ENCODE data around the gene SMYD3. TPM values are rescaled to one million over a fixed set of nuclear protein-coding genes. Genes with fewer than 3 reads are reported as not detected.

The SMYD3 gene
- total and polyA plus RNA-seq, 10 of the 15 experiments (the other 5 are each of a cell fraction or from before 2014, with no cell fraction given): 18.3 to 54.0 (median 24.8) TPM

GRCh38 chr1:246447501-246447900, 59.6 kb downstream of the SMYD3 start:
- no peak for ATAC-seq
- Histone ChIP-seq H2AFZ (ENCODE audit: control insufficient read depth, low read depth, low read length) (no peak overlapping the region), H3K9ac (ENCODE audit: control insufficient read depth, insufficient read depth, low read length) (no peak overlapping the region), H3K4me3 (no peak overlapping the region), H3K4me1 (ENCODE audit: control insufficient read depth, insufficient read depth, low read length) (no peaks in the 10 kb centered on the region), H3K4me2 (ENCODE audit: control insufficient read depth, insufficient read depth) (no peak overlapping the region), H3K9me3 (replicated peaks; ENCODE audit: control insufficient read depth, insufficient read depth, low read length) (no peaks in the 10 kb centered on the region), H4K20me1 (ENCODE audit: control insufficient read depth, insufficient read depth) (no peaks in the 10 kb centered on the region), H3K27ac (ENCODE audit: control insufficient read depth, insufficient read depth) (no peak overlapping the region), H3K27me3 (replicated peaks in 1 of 2; ENCODE audit: control insufficient read depth in 2 of 2, insufficient read depth in 2 of 2, low read length in 1 of 2) (no peaks in the 10 kb centered on the region), H3K79me2 (ENCODE audit: control insufficient read depth, insufficient read depth, low read length) (no peaks in the 10 kb centered on the region), H3K36me3 (ENCODE audit: control insufficient read depth in 2 of 2, insufficient read depth in 2 of 2, low read length in 1 of 2) (no peaks in the 10 kb centered on the region)
- POLR2A ChIA-PET: interaction anchor here (0.6 kb wide), 1 partner anchor 258 kb away, joined by 3 read pairs; no protein-coding TSS in a partner anchor
- CTCF ChIA-PET: interaction anchor here (0.6 to 3.0 kb wide), 4 partner anchors 8 to 444 kb away, joined by 3 to 22 read pairs (median 4); no protein-coding TSS in a partner anchor
- FAIRE-seq: no peak
- RAD21 ChIA-PET (ENCODE audit: unreplicated experiment): no interaction called here
- in situ Hi-C loops (cut with MboI): no loop called here
- no peak for DNase-seq (ENCODE audit: low read depth, low spot score)
- BruUV-seq (replicated peaks): no TSS peak
- intact Hi-C loops (cut with micrococcal nuclease; ENCODE audit: unreplicated experiment): loop anchor here (5.0 kb wide), 1 partner anchor 115 kb away; no protein-coding TSS in a partner anchor
- SMC1A ChIA-PET (ENCODE audit: uncharacterized antibody, unreplicated experiment): interaction anchor here (0.6 to 1.6 kb wide), 5 partner anchors 47 to 436 kb away, joined by 3 to 6 read pairs (median 3); no protein-coding TSS in a partner anchor
- 94% methylated on average over 2 of the region's 2 CpGs for WGBS (ENCODE audit: insufficient coverage, insufficient replicate concordance, low lambda C conversion rate, missing lambda C conversion rate)
- TF ChIP-seq PRDM15 (CRISPR knock-in tag; IDR thresholded peaks at IDR 0.05) (no peak), SREBF1 (IDR thresholded peaks at IDR 0.05; ENCODE audit: low read length) (no peak), FOS (IDR thresholded peaks at IDR 0.05; ENCODE audit: borderline replicate concordance, extremely low read depth, insufficient read length) (no peak), RAD51 (IDR thresholded peaks at IDR 0.05) (no peak), CEBPB (IDR thresholded peaks at IDR 0.05; ENCODE audit: borderline replicate concordance in 1 of 2, low read depth in 2 of 2, low read length in 2 of 2) (no peak), IRF3 (IDR thresholded peaks at IDR 0.05) (no peak), GATAD2B (conservative IDR thresholded peaks at IDR 0.05; ENCODE audit: low read depth) (no peak), CEBPZ (IDR thresholded peaks at IDR 0.05; ENCODE audit: low read depth, low read length) (no peak), CREM (IDR thresholded peaks at IDR 0.05; ENCODE audit: low read depth) (no peak), MXI1 (IDR thresholded peaks at IDR 0.05; ENCODE audit: low read depth, low read length) (no peak), CHD1 (IDR thresholded peaks at IDR 0.05; ENCODE audit: low read depth, low read length) (no peak), MYC (IDR thresholded peaks at IDR 0.05; ENCODE audit: insufficient read depth, insufficient read length, insufficient replicate concordance, low read length, severe bottlenecking) (no peak), KAT2A (conservative IDR thresholded peaks at IDR 0.05; ENCODE audit: control insufficient read depth, low read depth, low read length) (no peak), HCFC1 (IDR thresholded peaks at IDR 0.05; ENCODE audit: low read length) (no peak), FOXK2 (IDR thresholded peaks at IDR 0.05) (no peak), TCF3 (IDR thresholded peaks at IDR 0.05; ENCODE audit: borderline replicate concordance, insufficient read depth, low read depth, low read length) (no peak), ZNF622 (IDR thresholded peaks at IDR 0.05) (no peak), TAF1 (IDR thresholded peaks at IDR 0.05; ENCODE audit: borderline replicate concordance, low read depth, low read length) (no peak)
